WERI-Rb-1 (cell line): ENCODE results near the gene METAP1.

ENCODE experiments used
- DNase-seq: peaks from one replicate; pipeline ENCODE4 v3.0.0-alpha.2; 2020
- H3K27ac ChIP-seq: fragments of 250-450 bp; sonication (Bioruptor Pico); 2 replicates; pipeline ENCODE4 v1.5.1; 2020; ENCODE audit warnings: mild to moderate bottlenecking, moderate library complexity
- H3K27me3 ChIP-seq: fragments of 250-450 bp; sonication (Bioruptor Pico); 2 replicates; pipeline ENCODE4 v1.5.1; 2021; ENCODE audit warnings: mild to moderate bottlenecking, low read depth, moderate library complexity; ENCODE audit not compliant: insufficient read depth, severe bottlenecking
- H3K36me3 ChIP-seq: fragments of 250-450 bp; sonication (Bioruptor Pico); 2 replicates; pipeline ENCODE4 v1.5.1; 2020; ENCODE audit warnings: mild to moderate bottlenecking, moderate library complexity
- H3K4me3 ChIP-seq: 2 replicates; pipeline ENCODE4 v1.5.1; 2011; ENCODE audit warnings: low read depth, mild to moderate bottlenecking, control low read depth, low read length
- H3K9me3 ChIP-seq: fragments of 250-450 bp; sonication (Bioruptor Pico); 2 replicates; pipeline ENCODE4 v1.5.1; 2021; ENCODE audit warnings: mild to moderate bottlenecking, moderate library complexity; ENCODE audit not compliant: severe bottlenecking
- CTCF ChIP-seq: IDR thresholded peaks from 2 replicates; pipeline ENCODE4 v1.5.1; 2011; ENCODE audit warnings: low read depth, mild to moderate bottlenecking, control low read depth, inconsistent platforms, low read length

Gene METAP1

GRCh38 chr4:98958065-98958464 is 37.5 kb upstream of the METAP1 start:
- H3K9me3 ChIP-seq: peaks cover 2% of the 10 kb centered on the region
- H3K27me3 ChIP-seq: no peaks in the 10 kb centered on the region
- DNase-seq: no peak
- no peak overlapping the region for H3K27ac ChIP-seq
- no peak overlapping the region for H3K4me3 ChIP-seq
- H3K36me3 ChIP-seq: no peaks in the 10 kb centered on the region
- TF ChIP-seq CTCF: no peak

- H3K27ac ChIP-seq: no peak overlapping the region
- H3K9me3 ChIP-seq: peaks cover 2% of the 10 kb centered on the region
- no peaks in the 10 kb centered on the region for H3K36me3 ChIP-seq
- no peaks in the 10 kb centered on the region for H3K27me3 ChIP-seq
- TF ChIP-seq CTCF: no peak
- no peak for DNase-seq
- no peak overlapping the region for H3K4me3 ChIP-seq
These were observed 36.1 kb upstream of the METAP1 start for GRCh38 chr4:98959411-98959810.

GRCh38 chr4:98961770-98962169 is 33.8 kb upstream of the METAP1 start:
- TF ChIP-seq CTCF: no peak
- H3K27ac ChIP-seq: no peak overlapping the region
- DNase-seq: no peak
- H3K36me3 ChIP-seq: no peaks in the 10 kb centered on the region
- no peaks in the 10 kb centered on the region for H3K27me3 ChIP-seq
- no peak overlapping the region for H3K4me3 ChIP-seq
- H3K9me3 ChIP-seq: no peaks in the 10 kb centered on the region

- Histone ChIP-seq H3K27ac (no peak overlapping the region), H3K36me3 (no peaks in the 10 kb centered on the region)
These were observed 31.7 kb upstream of the METAP1 start for GRCh38 chr4:98963538-98964433.

GRCh38 chr4:98966926-98967325 is 28.6 kb upstream of the METAP1 start:
- H3K9me3 ChIP-seq: no peaks in the 10 kb centered on the region
- DNase-seq: no peak
- TF ChIP-seq CTCF: no peak
- no peaks in the 10 kb centered on the region for H3K36me3 ChIP-seq
- H3K27ac ChIP-seq: no peak overlapping the region
- H3K4me3 ChIP-seq: no peak overlapping the region
- no peaks in the 10 kb centered on the region for H3K27me3 ChIP-seq

More at GRCh38 chr4:98963538-98964433, 31.7 kb upstream of the METAP1 start:
- Histone ChIP-seq H3K4me3 (no peak overlapping the region), H3K9me3 (no peaks in the 10 kb centered on the region), H3K27me3 (no peaks in the 10 kb centered on the region)
- DNase-seq: no peak
- TF ChIP-seq CTCF: no peak
